ENCODE data around the gene NKAPL.

The NKAPL gene

GRCh38 chr6:28245206-28245941 is 13.7 kb upstream of the NKAPL start:
- DNase-seq (ENCODE audit: low read depth in 2 of 2): no peak

- DNase-seq (ENCODE audit: low read depth in 2 of 2): no peak
Observed at GRCh38 chr6:28248916-28249315, 10.2 kb upstream of the NKAPL start.

DNA sequence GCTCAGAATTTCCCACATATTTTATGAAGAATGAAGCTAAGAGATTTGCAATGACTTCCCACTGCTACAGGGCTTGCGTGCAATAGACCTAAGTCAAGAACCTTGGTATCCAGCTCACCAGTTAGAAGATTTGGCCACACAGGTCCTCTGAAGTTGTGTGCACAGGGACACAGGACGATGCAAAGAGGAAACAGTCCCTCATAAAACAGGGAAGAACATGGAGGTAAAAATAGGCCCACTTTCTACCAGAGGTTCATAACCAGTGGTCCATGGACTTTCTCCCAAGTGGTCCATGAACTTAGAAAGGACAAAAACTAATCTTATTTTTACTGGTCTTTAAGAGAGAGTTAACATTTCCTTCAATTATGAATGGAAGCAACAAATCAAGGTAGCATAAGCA is 8.3 kb upstream of the NKAPL start:
- DNase-seq (ENCODE audit: low read depth in 2 of 2): no peak

GRCh38 chr6:28251661-28252008 is 7.5 kb upstream of the NKAPL start:
- DNase-seq (ENCODE audit: low read depth in 2 of 2): peak; percentile 11 to 17

DNA sequence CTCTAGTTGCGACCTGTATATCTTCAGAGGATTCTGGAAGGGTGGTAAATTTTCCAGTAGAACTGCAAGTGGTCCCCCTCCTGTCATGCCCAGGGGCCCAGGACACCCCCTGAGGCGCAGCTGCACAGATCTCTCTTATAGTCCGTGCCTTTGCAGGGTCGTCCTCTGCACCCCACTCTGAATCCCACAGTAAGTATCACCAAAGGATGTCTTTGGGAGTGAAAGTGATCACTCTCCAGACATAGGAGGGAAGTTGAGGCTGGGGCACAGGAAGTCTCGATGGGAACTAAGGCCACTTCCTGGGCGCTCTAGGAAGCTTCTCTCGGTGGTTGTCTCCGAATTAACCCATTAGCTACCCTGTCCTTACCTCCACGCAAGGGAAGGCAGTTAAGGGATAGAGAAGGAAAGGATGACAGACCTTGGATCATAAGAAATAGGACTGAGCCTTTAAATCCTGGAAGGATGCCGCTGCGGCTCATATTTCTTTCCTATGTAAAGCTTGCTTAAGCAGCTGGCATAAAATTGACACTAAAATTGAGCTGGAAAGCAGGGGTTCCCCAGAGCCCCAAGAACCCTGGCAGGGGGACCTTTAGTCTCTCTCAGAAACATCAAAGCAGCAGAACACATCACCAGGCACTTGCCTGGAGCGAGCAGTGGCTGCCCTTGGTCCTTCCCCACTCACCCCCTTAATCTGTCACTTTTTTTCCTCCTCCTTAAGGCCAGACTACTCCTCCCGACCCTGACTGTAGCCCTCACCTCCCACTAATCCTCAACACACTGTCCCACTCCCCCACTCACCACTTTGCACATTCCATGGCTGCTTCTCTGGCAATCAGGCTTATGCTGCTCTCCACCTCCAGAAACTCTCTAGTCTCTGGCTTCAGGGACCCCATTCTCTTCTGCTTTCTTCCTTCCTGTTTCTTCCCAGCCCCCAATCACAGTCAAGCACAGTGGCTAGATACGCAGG is 6.8 kb upstream of the NKAPL start, which contains the start of gene ZKSCAN4:
ZKSCAN4 (minus strand) TSS at position 261 of the 967 bp plus-strand sequence. CDS start 289 bp downstream, outside the sequence.
- DNase-seq (ENCODE audit: low read depth in 2 of 2): peak; percentile 61 to 66

GRCh38 chr6:28254121-28254519 is 5.0 kb upstream of the NKAPL start:
- no peak for DNase-seq (ENCODE audit: low read depth in 2 of 2)

DNA sequence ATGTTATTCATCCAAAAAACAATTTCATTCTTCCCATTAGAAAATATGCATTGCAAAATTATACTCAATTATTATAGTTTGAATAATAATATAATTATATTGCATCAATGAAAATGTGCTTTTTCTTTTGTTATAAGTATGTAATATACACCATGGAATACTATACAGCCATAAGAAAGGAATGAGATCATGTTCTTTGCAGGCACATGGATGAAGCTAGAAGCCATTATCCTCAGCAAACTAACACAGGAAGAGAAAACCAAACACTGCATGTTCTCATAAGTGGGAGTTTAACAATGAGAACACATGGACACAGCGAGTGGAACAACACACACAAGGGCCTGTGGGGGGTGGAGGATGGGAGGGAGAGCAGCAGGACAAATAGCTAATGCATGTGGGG is 2.1 kb upstream of the NKAPL start:
- DNase-seq (ENCODE audit: low read depth in 2 of 2): no peak

DNA sequence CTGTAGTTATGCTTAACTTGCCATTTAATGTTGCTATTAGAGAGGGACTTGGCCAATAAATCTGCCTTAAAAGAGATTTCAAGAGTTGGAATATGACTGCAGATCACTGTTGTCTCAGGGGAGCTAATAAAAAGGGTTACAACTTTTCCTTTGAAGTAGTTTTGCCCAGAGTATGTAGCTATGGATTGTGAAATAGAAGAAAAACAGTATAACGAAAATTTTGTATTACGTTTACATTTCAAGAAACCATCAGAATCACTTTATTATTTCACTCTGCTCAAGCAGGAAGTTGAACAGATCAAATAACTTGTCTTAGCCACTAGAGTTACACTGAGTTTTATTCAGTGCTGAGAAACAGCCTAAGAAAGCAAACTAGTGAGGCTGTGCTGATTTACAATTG is 4.8 kb downstream of the NKAPL start:
- no peak for DNase-seq (ENCODE audit: low read depth in 2 of 2)

DNA sequence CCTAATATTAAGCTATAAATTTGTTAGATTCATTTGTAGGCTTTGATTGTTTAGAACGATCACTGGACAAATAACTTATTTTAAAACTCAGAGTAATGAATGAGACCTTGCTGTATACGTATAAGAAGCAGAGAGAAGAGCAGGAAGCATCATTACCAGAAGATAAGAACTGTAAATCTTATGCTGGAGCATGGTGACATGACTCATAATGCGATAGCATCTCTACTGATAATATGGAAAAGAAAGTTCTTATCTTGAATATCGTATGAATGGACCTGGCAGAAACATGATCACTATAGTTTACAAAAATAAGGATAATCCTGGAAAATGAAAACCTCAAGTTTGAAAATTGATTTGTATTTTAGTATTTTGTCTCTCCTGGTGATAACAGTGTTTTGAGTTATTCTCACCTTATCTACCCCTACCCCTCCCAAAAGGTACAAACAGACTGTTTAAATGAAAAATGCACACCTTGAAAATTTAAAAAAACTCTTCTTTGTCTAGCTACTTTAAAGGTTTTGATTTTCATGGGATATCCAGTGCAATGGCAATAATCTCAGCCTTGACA is 5.8 kb downstream of the NKAPL start:
- no peak for DNase-seq (ENCODE audit: low read depth in 2 of 2)

GRCh38 chr6:28266563-28266961 is 7.5 kb downstream of the NKAPL start:
- no peak for DNase-seq (ENCODE audit: low read depth in 2 of 2)

DNA sequence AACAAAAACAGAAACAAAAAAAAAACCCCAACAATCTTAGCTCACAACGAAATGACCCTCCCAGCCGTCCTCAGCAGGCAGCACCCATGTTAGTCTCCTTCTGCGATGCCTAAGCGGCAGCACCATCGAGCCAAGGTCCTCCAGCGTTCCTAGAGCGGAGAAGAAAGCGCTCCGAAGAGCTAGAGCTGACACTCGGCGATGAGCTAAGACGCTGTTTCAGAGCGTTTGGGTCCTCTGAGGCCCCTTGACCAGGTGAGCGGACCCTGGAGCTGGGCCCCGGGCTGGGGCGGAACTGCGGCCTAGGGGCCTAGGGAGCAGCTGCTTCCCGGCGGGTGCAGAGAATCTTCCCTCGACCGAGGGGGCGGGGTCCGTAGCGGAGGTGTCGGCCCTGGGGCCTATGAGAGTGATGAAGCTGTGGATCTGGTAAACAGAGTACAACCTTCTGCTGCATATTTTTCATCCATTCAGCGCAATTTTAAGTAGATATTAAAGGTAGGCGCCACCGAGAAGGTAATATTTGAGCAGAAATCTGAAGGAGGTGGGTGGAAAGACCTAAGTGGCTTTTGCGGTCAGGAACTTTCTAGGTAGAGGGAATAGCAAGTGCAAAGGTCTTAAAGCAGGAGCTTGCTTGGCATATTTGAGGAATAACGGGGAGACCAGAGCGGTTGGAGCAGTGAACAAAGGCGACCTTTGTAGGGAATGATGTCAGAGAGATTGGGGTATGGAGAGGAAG is 8.0 kb downstream of the NKAPL start, which contains the start of gene ZSCAN26:
ZSCAN26 (plus strand) TSS at position 182 of the 733 bp plus-strand sequence. CDS start 4,777 bp downstream, outside the sequence.
- DNase-seq (ENCODE audit: low read depth in 2 of 2): peak; percentile 66 to 75

GRCh38 chr6:28267695-28268059 is 8.6 kb downstream of the NKAPL start:
- DNase-seq (ENCODE audit: low read depth in 2 of 2): no peak

- DNase-seq (ENCODE audit: low read depth in 2 of 2): no peak
Observed at GRCh38 chr6:28269492-28269891, 10.4 kb downstream of the NKAPL start.

GRCh38 chr6:28274888-28275287 is 15.8 kb downstream of the NKAPL start:
- DNase-seq (ENCODE audit: low read depth in 2 of 2): no peak

GRCh38 chr6:28277746-28278145 is 18.6 kb downstream of the NKAPL start:
- no peak for DNase-seq (ENCODE audit: low read depth in 2 of 2)

- DNase-seq (ENCODE audit: low read depth in 2 of 2): no peak
Observed at GRCh38 chr6:28280595-28281287, 21.6 kb downstream of the NKAPL start.

DNA sequence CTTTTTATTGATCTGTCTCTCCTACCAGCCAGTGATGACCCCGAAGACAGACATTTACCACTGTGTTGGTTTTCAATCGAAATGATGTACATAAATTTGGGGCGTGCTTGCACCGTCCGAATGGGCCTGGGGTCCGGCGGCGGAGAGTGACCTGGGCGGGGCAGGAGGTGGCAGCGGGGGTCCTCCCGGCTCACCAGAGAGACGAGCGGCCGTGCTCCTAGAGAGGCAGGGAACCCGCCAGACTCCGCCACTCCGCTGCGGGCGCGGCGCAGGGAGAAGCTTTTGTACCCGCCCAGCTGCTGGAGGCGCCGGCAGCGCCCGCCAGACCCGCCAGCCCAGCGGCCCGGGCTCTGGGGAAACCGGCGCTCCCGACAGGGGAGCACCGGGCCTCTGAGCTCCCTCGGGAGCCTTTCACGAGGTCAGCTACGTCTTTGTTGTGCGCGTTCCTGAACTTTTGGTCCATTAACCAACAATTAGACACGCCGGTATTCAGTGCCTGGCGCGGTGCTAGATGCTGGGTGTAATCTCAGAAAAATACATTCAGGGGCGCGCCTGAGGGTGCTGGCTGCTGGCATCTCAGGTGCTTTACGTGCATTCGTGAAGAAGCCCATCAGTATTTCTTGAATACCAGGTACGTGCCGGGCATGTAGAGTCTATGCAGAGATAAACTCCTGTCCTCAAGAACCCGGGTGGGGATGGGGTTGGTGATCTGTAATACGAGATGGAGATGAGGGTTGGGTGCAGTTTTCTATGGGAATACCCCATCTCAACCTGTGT is 22.4 kb downstream of the NKAPL start, which contains the start of gene PGBD1:
PGBD1 (plus strand) TSS at position 285 of the 777 bp plus-strand sequence. CDS start 2,242 bp downstream, outside the sequence.
- DNase-seq (ENCODE audit: low read depth in 2 of 2): peak; percentile 56 to 64

GRCh38 chr6:28282926-28283325 is 23.8 kb downstream of the NKAPL start:
- no peak for DNase-seq (ENCODE audit: low read depth in 2 of 2)

- DNase-seq (ENCODE audit: low read depth in 2 of 2): no peak
Observed at GRCh38 chr6:28291573-28291972, 32.5 kb downstream of the NKAPL start.

- DNase-seq (ENCODE audit: low read depth in 2 of 2): no peak
Observed at GRCh38 chr6:28295326-28295725, 36.2 kb downstream of the NKAPL start.

All from stimulated activated CD8-positive, alpha-beta memory T cell treated with anti-CD3 and anti-CD28 coated beads, Interleukin-15, amount 100 ng/mL, for 48 hours (primary cell).